ENCODE data around the gene TLK1.
A peak's percentile ranks its signal among the peaks of the same experiment; 100 is the strongest.

The TLK1 gene

DNA sequence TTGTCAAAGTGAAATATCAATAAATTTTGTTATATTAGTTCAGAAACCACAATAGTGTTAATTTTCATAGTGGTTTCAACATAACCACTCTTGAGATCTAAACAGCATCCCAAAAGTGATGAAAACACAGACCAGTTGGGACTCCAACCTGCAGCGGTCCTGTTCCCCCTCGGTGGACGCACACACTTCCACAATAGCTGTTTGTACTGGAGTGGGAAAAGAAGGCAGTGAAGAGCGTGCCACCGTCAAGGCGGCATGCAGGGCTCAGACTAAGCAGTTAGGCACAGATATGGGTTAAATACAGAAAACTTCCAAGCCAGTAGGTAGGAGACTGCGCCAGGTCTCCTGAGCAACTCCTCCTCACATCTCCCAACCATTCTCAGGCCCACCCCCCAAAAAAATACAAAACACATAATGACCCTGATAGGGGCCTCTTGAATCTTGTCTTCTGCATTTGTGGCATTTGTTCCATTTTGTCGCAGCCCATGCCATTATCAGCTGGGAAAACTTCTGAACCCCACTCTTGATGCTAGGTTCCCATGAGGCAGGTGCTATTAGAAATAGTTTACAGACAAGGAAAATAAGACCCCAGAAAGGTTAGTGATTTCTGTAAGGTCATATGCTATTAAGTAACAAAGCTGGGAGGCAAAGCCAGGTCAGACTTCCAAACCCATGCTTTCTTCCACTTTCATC lies 174.0 kb downstream of the TLK1 start:
- H3K27ac ChIP-seq (ENCODE audit: insufficient read depth, low read depth, low read length, poor library complexity, severe bottlenecking): no peak overlapping the region
- no peaks in the 10 kb centered on the region for H3K36me3 ChIP-seq (ENCODE audit: control insufficient read depth, insufficient read depth, low read length)
- no peaks in the 10 kb centered on the region for H3K4me1 ChIP-seq (ENCODE audit: control insufficient read depth, insufficient read depth, low read length)
- H3K27me3 ChIP-seq (ENCODE audit: control insufficient read depth, insufficient read depth, low read length, poor library complexity, severe bottlenecking): no peaks in the 10 kb centered on the region
- 96 to 98% methylated on average over 8 of the region's 8 CpGs for WGBS, 2 experiments
- H3K4me3 ChIP-seq (ENCODE audit: insufficient read depth, low read depth, low read length): no peak overlapping the region
- H3K9me3 ChIP-seq (ENCODE audit: control insufficient read depth, low read length): no peaks in the 10 kb centered on the region

- Histone ChIP-seq H3K4me3 (ENCODE audit: insufficient read depth, low read depth, low read length) (no peak overlapping the region), H3K4me1 (ENCODE audit: control insufficient read depth, insufficient read depth, low read length) (no peaks in the 10 kb centered on the region), H3K36me3 (ENCODE audit: control insufficient read depth, insufficient read depth, low read length) (no peaks in the 10 kb centered on the region), H3K27me3 (ENCODE audit: control insufficient read depth, insufficient read depth, low read length, poor library complexity, severe bottlenecking) (no peaks in the 10 kb centered on the region), H3K27ac (ENCODE audit: insufficient read depth, low read depth, low read length, poor library complexity, severe bottlenecking) (no peak overlapping the region), H3K9me3 (ENCODE audit: control insufficient read depth, low read length) (no peaks in the 10 kb centered on the region)
- 94 to 98% methylated on average over 5 of the region's 5 CpGs for WGBS, 2 experiments
Observed at GRCh38 chr2:170985407-170985806, 175.3 kb downstream of the TLK1 start.

DNA sequence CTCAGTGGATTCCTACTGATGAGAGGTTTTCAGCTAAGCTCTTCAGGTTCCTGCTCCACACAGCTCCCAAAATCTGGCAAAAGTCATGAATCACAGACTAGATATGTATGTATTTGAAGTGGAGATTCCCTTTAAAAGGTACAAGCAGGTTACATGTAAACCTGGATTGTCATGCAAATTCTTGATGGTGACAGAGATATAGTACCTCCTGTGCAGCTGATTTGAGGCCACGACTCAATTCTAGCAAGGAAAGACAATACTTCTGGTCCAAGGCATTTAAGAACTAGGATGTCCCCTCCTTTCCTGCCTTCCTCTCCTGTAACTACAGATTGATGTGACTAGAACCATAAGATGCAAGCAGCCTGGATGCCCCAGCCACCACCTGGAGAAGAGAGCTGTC lies 176.6 kb downstream of the TLK1 start:
- no peaks in the 10 kb centered on the region for H3K27me3 ChIP-seq (ENCODE audit: control insufficient read depth, insufficient read depth, low read length, poor library complexity, severe bottlenecking)
- no peaks in the 10 kb centered on the region for H3K36me3 ChIP-seq (ENCODE audit: control insufficient read depth, insufficient read depth, low read length)
- no peak overlapping the region for H3K27ac ChIP-seq (ENCODE audit: insufficient read depth, low read depth, low read length, poor library complexity, severe bottlenecking)
- no peaks in the 10 kb centered on the region for H3K9me3 ChIP-seq (ENCODE audit: control insufficient read depth, low read length)
- WGBS, 2 experiments: 48 to 53% methylated on average over 1 of the region's 1 CpG
- H3K4me1 ChIP-seq (ENCODE audit: control insufficient read depth, insufficient read depth, low read length): no peaks in the 10 kb centered on the region
- no peak overlapping the region for H3K4me3 ChIP-seq (ENCODE audit: insufficient read depth, low read depth, low read length)

DNA sequence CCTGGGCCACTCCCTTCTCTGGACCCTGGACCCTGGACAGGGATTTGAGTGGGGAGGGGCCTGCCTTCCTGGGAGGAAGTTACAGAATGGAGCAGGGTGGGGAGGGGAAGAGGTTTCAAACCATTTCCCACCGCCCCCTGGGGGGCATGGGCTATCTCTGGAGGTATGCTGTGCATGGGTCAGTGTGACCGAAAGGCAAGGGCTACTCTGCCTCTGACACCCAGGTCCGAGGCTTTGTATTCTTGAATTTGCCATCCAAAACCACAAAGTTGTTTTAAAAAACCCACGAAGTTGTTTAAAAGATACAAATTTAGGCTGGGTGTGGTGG lies 184.8 kb downstream of the TLK1 start:
- Histone ChIP-seq H3K4me1 (ENCODE audit: control insufficient read depth, insufficient read depth, low read length) (no peaks in the 10 kb centered on the region), H3K4me3 (ENCODE audit: insufficient read depth, low read depth, low read length) (no peak overlapping the region), H3K36me3 (ENCODE audit: control insufficient read depth, insufficient read depth, low read length) (no peaks in the 10 kb centered on the region), H3K9me3 (ENCODE audit: control insufficient read depth, low read length) (no peaks in the 10 kb centered on the region), H3K27me3 (ENCODE audit: control insufficient read depth, insufficient read depth, low read length, poor library complexity, severe bottlenecking) (no peaks in the 10 kb centered on the region), H3K27ac (ENCODE audit: insufficient read depth, low read depth, low read length, poor library complexity, severe bottlenecking) (no peak overlapping the region)
- 90 to 94% methylated on average over 4 of the region's 4 CpGs for WGBS, 2 experiments

DNA sequence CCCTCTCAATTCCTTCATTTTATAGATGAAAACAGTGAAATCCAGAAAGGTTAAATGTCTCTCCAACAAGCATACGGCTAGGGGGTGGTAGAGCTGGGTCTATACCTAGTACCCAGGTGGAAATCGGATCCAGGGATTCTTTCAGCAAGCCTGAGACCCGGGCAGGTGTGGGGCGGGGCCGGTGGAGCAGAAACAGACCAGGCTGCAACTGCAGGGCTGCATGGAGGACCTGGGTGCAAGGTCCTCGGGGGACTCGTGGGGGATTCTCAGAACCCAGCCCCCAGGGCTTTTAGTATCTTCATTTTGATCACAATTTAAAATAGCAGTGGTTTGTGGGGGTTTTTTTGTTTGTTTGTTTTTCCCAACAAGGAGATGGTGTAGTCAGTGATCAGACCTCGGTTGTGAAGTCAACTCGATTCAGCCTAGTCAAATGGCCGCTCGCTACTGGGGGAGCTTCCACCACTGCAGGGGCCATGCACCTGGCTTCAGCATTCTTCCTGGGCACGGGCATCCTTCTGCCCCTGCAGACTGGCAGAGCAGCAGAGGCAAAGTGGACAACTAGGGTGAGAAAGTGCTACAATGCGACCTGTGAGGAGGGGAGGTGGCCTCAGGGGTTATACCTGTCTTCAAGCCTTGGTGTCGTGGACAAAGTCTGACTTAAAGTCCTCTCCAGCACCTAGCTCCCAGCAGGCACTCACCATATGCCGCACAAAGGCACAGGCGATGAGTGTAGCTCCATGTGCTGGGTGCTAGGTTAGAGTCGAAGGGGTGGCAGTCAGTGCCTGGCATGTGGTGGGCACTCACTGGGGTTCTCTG lies 185.4 kb downstream of the TLK1 start:
- Histone ChIP-seq H3K4me1 (ENCODE audit: control insufficient read depth, insufficient read depth, low read length) (no peaks in the 10 kb centered on the region), H3K36me3 (ENCODE audit: control insufficient read depth, insufficient read depth, low read length) (no peaks in the 10 kb centered on the region), H3K27ac (ENCODE audit: insufficient read depth, low read depth, low read length, poor library complexity, severe bottlenecking) (no peak overlapping the region), H3K27me3 (ENCODE audit: control insufficient read depth, insufficient read depth, low read length, poor library complexity, severe bottlenecking) (no peaks in the 10 kb centered on the region), H3K9me3 (ENCODE audit: control insufficient read depth, low read length) (no peaks in the 10 kb centered on the region), H3K4me3 (ENCODE audit: insufficient read depth, low read depth, low read length) (no peak overlapping the region)
- WGBS, 2 experiments: 94% methylated on average over 17 of the region's 17 CpGs

- Histone ChIP-seq H3K27me3 (ENCODE audit: control insufficient read depth, insufficient read depth, low read length, poor library complexity, severe bottlenecking) (no peaks in the 10 kb centered on the region), H3K36me3 (ENCODE audit: control insufficient read depth, insufficient read depth, low read length) (no peaks in the 10 kb centered on the region), H3K27ac (ENCODE audit: insufficient read depth, low read depth, low read length, poor library complexity, severe bottlenecking) (no peak overlapping the region), H3K4me1 (ENCODE audit: control insufficient read depth, insufficient read depth, low read length) (no peaks in the 10 kb centered on the region), H3K4me3 (ENCODE audit: insufficient read depth, low read depth, low read length) (no peak overlapping the region), H3K9me3 (ENCODE audit: control insufficient read depth, low read length) (no peaks in the 10 kb centered on the region)
- WGBS, 2 experiments: 88 to 91% methylated on average over 9 to 11 of the region's 11 CpGs
Observed at GRCh38 chr2:170974304-170974993, 186.2 kb downstream of the TLK1 start.

GRCh38 chr2:170973492-170974303 lies 187.0 kb downstream of the TLK1 start:
- Histone ChIP-seq H3K4me3 (ENCODE audit: insufficient read depth, low read depth, low read length) (peak overlapping the region; percentile 30), H3K27me3 (ENCODE audit: control insufficient read depth, insufficient read depth, low read length, poor library complexity, severe bottlenecking) (no peaks in the 10 kb centered on the region), H3K9me3 (ENCODE audit: control insufficient read depth, low read length) (no peaks in the 10 kb centered on the region), H3K36me3 (ENCODE audit: control insufficient read depth, insufficient read depth, low read length) (no peaks in the 10 kb centered on the region), H3K4me1 (ENCODE audit: control insufficient read depth, insufficient read depth, low read length) (no peaks in the 10 kb centered on the region), H3K27ac (ENCODE audit: insufficient read depth, low read depth, low read length, poor library complexity, severe bottlenecking) (no peak overlapping the region)
- WGBS, 2 experiments: 38% methylated on average over 67 of the region's 67 CpGs

GRCh38 chr2:170973225-170973491 lies 187.5 kb downstream of the TLK1 start:
- no peaks in the 10 kb centered on the region for H3K27me3 ChIP-seq (ENCODE audit: control insufficient read depth, insufficient read depth, low read length, poor library complexity, severe bottlenecking)
- WGBS, 2 experiments: 27 to 34% methylated on average over 12 of the region's 12 CpGs
- H3K27ac ChIP-seq (ENCODE audit: insufficient read depth, low read depth, low read length, poor library complexity, severe bottlenecking): no peak overlapping the region
- no peaks in the 10 kb centered on the region for H3K9me3 ChIP-seq (ENCODE audit: control insufficient read depth, low read length)
- H3K4me3 ChIP-seq (ENCODE audit: insufficient read depth, low read depth, low read length): no peak overlapping the region
- H3K4me1 ChIP-seq (ENCODE audit: control insufficient read depth, insufficient read depth, low read length): no peaks in the 10 kb centered on the region
- no peaks in the 10 kb centered on the region for H3K36me3 ChIP-seq (ENCODE audit: control insufficient read depth, insufficient read depth, low read length)

DNA sequence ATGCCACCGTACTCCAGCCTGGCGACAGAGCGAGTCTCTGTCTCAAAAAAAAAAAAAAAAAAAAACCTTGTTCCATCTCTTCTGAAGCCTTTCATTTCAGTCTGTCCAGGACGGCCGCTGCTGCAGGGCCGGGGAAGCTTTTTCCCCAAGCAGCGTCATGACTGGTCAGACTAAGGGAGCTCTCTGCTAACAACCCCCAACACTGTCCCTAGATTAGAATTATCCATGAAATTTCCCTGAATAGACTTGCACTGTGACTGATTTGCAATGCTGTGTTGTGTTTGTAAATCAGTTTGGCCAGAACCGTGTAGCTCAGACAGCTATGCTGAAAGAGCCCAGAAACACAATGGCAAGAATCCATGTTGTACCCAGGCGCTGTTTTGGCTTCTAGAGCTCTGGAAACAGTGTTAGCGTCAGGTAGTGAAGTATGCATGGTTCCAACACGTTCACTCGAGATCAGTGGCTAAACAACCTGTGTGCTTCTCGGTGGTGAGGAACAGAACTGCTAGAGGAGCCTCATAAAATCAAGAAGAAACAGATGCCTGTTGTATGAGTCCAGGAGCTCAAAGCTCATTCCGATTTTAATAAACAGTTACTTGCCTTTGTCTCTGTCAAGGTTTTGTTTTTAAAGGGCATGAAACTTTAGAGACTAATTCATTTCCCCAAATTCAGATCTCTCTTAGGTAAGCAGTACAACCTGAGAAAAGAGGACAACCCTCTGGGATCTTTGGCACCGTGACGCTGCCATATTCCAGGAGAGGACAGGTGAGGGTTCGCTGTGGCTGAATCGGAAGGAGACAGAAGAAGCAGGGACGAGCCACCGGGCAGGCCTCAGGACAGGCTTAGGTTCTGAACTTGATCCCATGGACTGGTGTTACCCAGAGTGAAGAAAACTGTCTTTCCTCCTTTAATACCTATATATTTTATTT lies 188.1 kb downstream of the TLK1 start:
- H3K27ac ChIP-seq (ENCODE audit: insufficient read depth, low read depth, low read length, poor library complexity, severe bottlenecking): no peak overlapping the region
- H3K4me3 ChIP-seq (ENCODE audit: insufficient read depth, low read depth, low read length): no peak overlapping the region
- H3K36me3 ChIP-seq (ENCODE audit: control insufficient read depth, insufficient read depth, low read length): no peaks in the 10 kb centered on the region
- no peaks in the 10 kb centered on the region for H3K27me3 ChIP-seq (ENCODE audit: control insufficient read depth, insufficient read depth, low read length, poor library complexity, severe bottlenecking)
- no peaks in the 10 kb centered on the region for H3K9me3 ChIP-seq (ENCODE audit: control insufficient read depth, low read length)
- no peaks in the 10 kb centered on the region for H3K4me1 ChIP-seq (ENCODE audit: control insufficient read depth, insufficient read depth, low read length)
- WGBS, 2 experiments: 87 to 91% methylated on average over 20 of the region's 20 CpGs
